ENCODE data around the gene TMEM39A. TPM values are rescaled to one million over a fixed set of nuclear protein-coding genes. Genes with fewer than 3 reads are reported as not detected.

TMEM39A gene
- total RNA-seq, 4 donors from 2014 or later: 14.3 to 26.5 (median 21.0) TPM

DNA sequence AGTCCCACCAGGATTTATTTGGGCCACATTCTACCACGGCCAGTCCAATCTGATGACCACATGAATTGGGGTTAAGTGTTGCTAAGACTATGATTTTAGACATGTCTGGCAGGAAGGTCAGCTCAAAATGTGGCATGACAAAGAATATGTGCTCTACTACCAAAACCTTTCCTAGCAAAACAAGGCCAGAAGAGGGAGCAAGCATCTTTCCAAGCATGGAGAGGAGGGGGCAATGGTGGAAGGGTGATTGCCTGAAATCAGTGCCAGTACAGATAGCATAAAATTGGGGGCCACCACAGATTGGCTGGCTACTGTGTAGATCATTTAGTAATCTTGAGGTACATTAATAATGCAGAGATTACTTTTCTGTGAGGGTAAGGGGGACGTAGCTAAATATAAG lies 43.2 kb downstream of the TMEM39A start:
- no peak overlapping the region for H3K27ac ChIP-seq
- DNase-seq: no peak
- 43 to 67% methylated on average over 2 of the region's 2 CpGs for WGBS, 2 donors
- no peaks in the 10 kb centered on the region for H3K27me3 ChIP-seq
- H3K4me1 ChIP-seq: no peaks in the 10 kb centered on the region
- no peak overlapping the region for H3K4me3 ChIP-seq
- peaks cover 0 to 18% (median 0%) of the 10 kb centered on the region in 3 donors for H3K36me3 ChIP-seq
- peaks cover 0 to under 1% (median 0%) of the 10 kb centered on the region in 3 donors for H3K9me3 ChIP-seq
- TF ChIP-seq, protein P1, sequence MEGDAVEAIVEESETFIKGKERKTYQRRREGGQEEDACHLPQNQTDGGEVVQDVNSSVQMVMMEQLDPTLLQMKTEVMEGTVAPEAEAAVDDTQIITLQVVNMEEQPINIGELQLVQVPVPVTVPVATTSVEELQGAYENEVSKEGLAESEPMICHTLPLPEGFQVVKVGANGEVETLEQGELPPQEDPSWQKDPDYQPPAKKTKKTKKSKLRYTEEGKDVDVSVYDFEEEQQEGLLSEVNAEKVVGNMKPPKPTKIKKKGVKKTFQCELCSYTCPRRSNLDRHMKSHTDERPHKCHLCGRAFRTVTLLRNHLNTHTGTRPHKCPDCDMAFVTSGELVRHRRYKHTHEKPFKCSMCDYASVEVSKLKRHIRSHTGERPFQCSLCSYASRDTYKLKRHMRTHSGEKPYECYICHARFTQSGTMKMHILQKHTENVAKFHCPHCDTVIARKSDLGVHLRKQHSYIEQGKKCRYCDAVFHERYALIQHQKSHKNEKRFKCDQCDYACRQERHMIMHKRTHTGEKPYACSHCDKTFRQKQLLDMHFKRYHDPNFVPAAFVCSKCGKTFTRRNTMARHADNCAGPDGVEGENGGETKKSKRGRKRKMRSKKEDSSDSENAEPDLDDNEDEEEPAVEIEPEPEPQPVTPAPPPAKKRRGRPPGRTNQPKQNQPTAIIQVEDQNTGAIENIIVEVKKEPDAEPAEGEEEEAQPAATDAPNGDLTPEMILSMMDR (IDR thresholded peaks at IDR 0.05): no peak
- no peak for TF ChIP-seq POLR2A (IDR thresholded peaks at IDR 0.05)
- intact Hi-C loops (cut with DNase I): no loop called here

DNA sequence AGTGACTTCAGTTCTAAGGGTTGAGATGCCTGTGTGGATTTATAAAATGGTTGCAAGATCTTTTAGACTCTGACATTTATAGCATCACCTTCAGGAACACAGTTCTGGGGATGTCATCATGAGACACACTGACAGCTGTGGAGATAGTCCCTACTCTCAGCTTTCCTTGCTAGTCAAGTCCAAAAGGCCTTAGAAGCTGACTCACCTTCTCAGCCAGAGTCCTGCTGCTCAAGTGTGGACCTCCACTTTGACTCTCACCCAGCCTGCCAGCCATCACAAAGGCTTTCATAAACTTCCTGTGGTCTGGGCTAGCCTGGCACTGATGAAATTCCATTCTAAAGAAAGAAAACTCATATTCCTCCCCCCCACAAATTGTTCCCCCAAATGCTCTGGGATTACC lies 44.8 kb downstream of the TMEM39A start:
- H3K4me1 ChIP-seq: no peaks in the 10 kb centered on the region
- H3K9me3 ChIP-seq: no peaks in the 10 kb centered on the region
- no peaks in the 10 kb centered on the region for H3K27me3 ChIP-seq
- DNase-seq: no peak
- no peak overlapping the region for H3K4me3 ChIP-seq
- H3K36me3 ChIP-seq: peaks cover 0 to 34% (median 0%) of the 10 kb centered on the region in 3 donors
- TF ChIP-seq POLR2A (IDR thresholded peaks at IDR 0.05): no peak
- TF ChIP-seq, protein P1 (IDR thresholded peaks at IDR 0.05): no peak
- no peak overlapping the region for H3K27ac ChIP-seq
- intact Hi-C loops (cut with DNase I): no loop called here

DNA sequence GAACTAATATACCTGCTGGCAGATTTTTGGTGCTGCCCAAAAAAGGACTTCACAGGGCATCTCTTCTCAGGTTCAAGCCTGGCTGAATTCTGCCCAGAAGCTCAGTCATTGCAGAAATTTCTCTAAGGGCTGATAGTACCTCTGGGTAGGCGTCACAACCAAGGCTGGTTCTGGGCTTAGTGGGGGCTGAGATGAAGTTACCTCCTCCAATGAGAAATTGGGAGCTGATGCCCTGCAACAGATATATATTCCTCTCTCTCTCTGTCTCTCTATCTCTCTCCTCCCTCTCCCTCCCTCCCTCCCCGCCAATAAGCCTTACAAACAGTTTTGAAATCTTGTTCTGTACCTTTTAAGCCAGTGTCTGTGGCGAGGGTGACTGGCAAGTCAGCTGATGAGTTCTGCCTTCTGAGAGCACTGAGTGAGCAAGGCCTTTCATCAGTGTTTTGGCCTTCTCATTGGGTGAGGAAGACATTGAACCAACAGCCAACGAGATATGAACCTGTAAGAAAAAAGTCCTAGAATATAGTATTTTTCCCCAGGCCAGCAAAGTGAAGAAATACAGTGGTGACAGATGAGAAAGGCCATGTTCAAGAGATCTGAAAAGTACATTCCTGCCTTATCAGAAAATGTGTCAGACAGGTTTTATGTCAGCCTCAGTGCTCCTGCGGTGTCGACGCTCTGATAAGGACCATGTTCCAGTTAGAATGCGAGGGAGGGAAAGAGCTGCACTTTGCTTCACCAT lies 45.5 kb downstream of the TMEM39A start:
- intact Hi-C loops (cut with DNase I): no loop called here
- Histone ChIP-seq H3K27ac (no peak overlapping the region), H3K27me3 (no peaks in the 10 kb centered on the region), H3K4me1 (no peaks in the 10 kb centered on the region), H3K4me3 (no peak overlapping the region), H3K9me3 (no peaks in the 10 kb centered on the region), H3K36me3 (peaks cover 0 to 38% (median 0%) of the 10 kb centered on the region in 3 donors)
- TF ChIP-seq, protein P1 (IDR thresholded peaks at IDR 0.05): no peak
- TF ChIP-seq POLR2A (IDR thresholded peaks at IDR 0.05): no peak
- 84 to 89% methylated on average over 8 of the region's 8 CpGs for WGBS, 2 donors
- DNase-seq: no peak

DNA sequence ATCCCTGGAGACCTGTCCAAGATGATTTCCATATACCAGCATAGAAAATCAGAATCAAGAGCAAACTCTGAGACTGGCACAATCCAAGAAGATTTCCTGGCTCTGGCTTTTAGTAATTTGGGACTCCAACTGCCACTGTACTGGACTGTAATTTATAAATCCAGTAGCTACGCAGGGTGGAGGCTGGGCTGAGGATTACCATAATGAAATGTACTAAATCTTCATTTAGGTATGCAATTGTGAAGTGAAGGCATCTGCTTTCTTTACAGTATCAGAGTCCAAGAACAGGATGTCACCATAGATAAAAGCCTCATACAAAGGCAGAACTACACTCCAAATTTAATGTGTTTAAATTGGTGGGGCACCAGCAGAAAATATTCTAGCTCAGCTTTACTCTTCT lies 46.5 kb downstream of the TMEM39A start:
- Histone ChIP-seq H3K27ac (no peak overlapping the region), H3K36me3 (peaks cover 0 to 38% (median 0%) of the 10 kb centered on the region in 3 donors), H3K4me3 (no peak overlapping the region), H3K27me3 (no peaks in the 10 kb centered on the region), H3K9me3 (no peaks in the 10 kb centered on the region), H3K4me1 (no peaks in the 10 kb centered on the region)
- DNase-seq: no peak
- WGBS, 2 donors: 82 to 100% methylated on average over 1 of the region's 1 CpG
- intact Hi-C loops (cut with DNase I): no loop called here
- no peak for TF ChIP-seq POLR2A (IDR thresholded peaks at IDR 0.05)
- TF ChIP-seq, protein P1 (IDR thresholded peaks at IDR 0.05): no peak

DNA sequence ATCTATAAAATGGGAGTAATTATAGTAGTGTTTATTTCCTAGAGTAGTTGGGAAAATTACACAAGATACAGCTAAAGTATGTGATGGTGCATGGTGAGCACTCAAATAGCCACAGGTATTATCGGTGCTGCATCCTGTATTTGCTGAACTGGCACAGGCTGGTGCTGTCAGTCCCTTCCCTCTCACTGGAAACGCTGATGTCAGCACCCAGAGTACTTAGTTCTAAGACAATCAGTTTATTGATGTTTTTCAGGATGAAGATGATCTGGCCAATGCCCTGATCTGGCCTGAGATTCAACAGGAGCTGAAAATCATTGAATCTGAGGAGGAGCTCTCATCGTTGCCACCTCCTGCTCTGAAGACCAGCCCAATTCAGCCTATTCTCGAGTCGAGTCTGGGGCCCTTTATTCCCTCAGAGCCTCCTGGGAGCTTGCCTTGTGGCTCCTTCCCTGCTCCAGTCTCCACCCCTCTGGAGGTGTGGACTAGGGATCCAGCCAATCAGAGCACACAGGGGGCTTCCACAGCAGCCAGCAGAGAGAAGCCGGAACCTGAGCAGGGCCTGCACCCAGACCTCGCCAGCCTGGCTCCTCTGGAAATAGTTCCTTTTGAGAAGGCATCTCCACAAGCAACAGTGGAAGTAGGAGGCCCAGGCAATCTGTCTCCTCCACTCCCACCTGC lies 49.7 kb downstream of the TMEM39A start:
- Histone ChIP-seq H3K9me3 (no peaks in the 10 kb centered on the region), H3K4me3 (no peak overlapping the region), H3K4me1 (no peaks in the 10 kb centered on the region), H3K36me3 (peaks cover 0 to 60% (median 0%) of the 10 kb centered on the region in 3 donors), H3K27ac (no peak overlapping the region), H3K27me3 (no peaks in the 10 kb centered on the region)
- intact Hi-C loops (cut with DNase I): no loop called here
- 81 to 93% methylated on average over 5 of the region's 7 CpGs for WGBS, 2 donors
- DNase-seq: no peak
- no peak for TF ChIP-seq POLR2A (IDR thresholded peaks at IDR 0.05)
- TF ChIP-seq, protein P1 (IDR thresholded peaks at IDR 0.05): no peak

Data from esophagus squamous epithelium (tissue), 5 donors.